Activated naive CD8-positive, alpha-beta T cell treated with anti-CD3 and anti-CD28 coated beads for 36 hours (primary cell): ENCODE data around the gene INPP5A. TPM values are rescaled to one million over a fixed set of nuclear protein-coding genes. Genes with fewer than 3 reads are reported as not detected.

ENCODE experiments used
- DNase-seq: peaks from one replicate; pipeline ENCODE4 v3.0.0; 2021
- H3K27ac Mint-ChIP-seq: one replicate; pipeline ENCODE4 v1.8.0; 2022; ENCODE audit warnings: mild to moderate bottlenecking, moderate library complexity, mixed read lengths
- H3K27me3 Mint-ChIP-seq: one replicate; pipeline ENCODE4 v1.8.0; 2022; ENCODE audit warnings: mild to moderate bottlenecking, mixed read lengths
- H3K36me3 Mint-ChIP-seq: one replicate; pipeline ENCODE4 v1.8.0; 2021; ENCODE audit warnings: mild to moderate bottlenecking, mixed read lengths
- H3K4me1 Mint-ChIP-seq: one replicate; pipeline ENCODE4 v1.8.0; 2021; ENCODE audit warnings: mixed read lengths
- H3K4me3 Mint-ChIP-seq: one replicate; pipeline ENCODE4 v1.8.0; 2022; ENCODE audit warnings: mild to moderate bottlenecking, moderate library complexity, mixed read lengths
- H3K9me3 Mint-ChIP-seq: one replicate; pipeline ENCODE4 v1.8.0; 2022; ENCODE audit warnings: mixed read lengths
- total RNA-seq, 2 experiments: library from RNA; stranded (reverse); gene quantifications; one replicate each; pipeline ENCODE4 v1.2.3, GENCODE V29; 2021

The INPP5A gene
- total RNA-seq, 2 experiments from 2014 or later, result 6.1 to 7.4 TPM

- no peaks in the 10 kb centered on the region for H3K4me1 Mint-ChIP-seq
- no peaks in the 10 kb centered on the region for H3K36me3 Mint-ChIP-seq
- DNase-seq, result no peak
- H3K9me3 Mint-ChIP-seq, result no peaks in the 10 kb centered on the region
- H3K27ac Mint-ChIP-seq, result no peak overlapping the region
- no peaks in the 10 kb centered on the region for H3K27me3 Mint-ChIP-seq
- no peak overlapping the region for H3K4me3 Mint-ChIP-seq
Measured at GRCh38 chr10:132728321-132728720, 190.7 kb downstream of the INPP5A start.

GRCh38 chr10:132728741-132729140 is 191.2 kb downstream of the INPP5A start:
- no peak overlapping the region for H3K27ac Mint-ChIP-seq
- no peak overlapping the region for H3K4me3 Mint-ChIP-seq
- no peaks in the 10 kb centered on the region for H3K27me3 Mint-ChIP-seq
- H3K36me3 Mint-ChIP-seq, result no peaks in the 10 kb centered on the region
- H3K4me1 Mint-ChIP-seq, result no peaks in the 10 kb centered on the region
- H3K9me3 Mint-ChIP-seq, result no peaks in the 10 kb centered on the region
- no peak for DNase-seq

GRCh38 chr10:132729810-132730572 is 192.4 kb downstream of the INPP5A start:
- no peaks in the 10 kb centered on the region for H3K27me3 Mint-ChIP-seq
- H3K36me3 Mint-ChIP-seq, result no peaks in the 10 kb centered on the region
- no peak overlapping the region for H3K4me3 Mint-ChIP-seq
- no peaks in the 10 kb centered on the region for H3K4me1 Mint-ChIP-seq
- H3K27ac Mint-ChIP-seq, result no peak overlapping the region
- H3K9me3 Mint-ChIP-seq, result no peaks in the 10 kb centered on the region
- DNase-seq, result no peak

- Mint-ChIP-seq H3K36me3 (no peaks in the 10 kb centered on the region), H3K4me1 (no peaks in the 10 kb centered on the region), H3K27ac (no peak overlapping the region), H3K27me3 (no peaks in the 10 kb centered on the region), H3K9me3 (no peaks in the 10 kb centered on the region), H3K4me3 (no peak overlapping the region)
- DNase-seq, result no peak
Measured at GRCh38 chr10:132730573-132730953, 193.0 kb downstream of the INPP5A start.

GRCh38 chr10:132732518-132732917 is 194.9 kb downstream of the INPP5A start:
- H3K27me3 Mint-ChIP-seq, result no peaks in the 10 kb centered on the region
- no peaks in the 10 kb centered on the region for H3K4me1 Mint-ChIP-seq
- DNase-seq, result no peak
- H3K9me3 Mint-ChIP-seq, result no peaks in the 10 kb centered on the region
- H3K4me3 Mint-ChIP-seq, result no peak overlapping the region
- no peaks in the 10 kb centered on the region for H3K36me3 Mint-ChIP-seq
- H3K27ac Mint-ChIP-seq, result no peak overlapping the region

GRCh38 chr10:132733926-132734325 is 196.3 kb downstream of the INPP5A start:
- Mint-ChIP-seq H3K36me3 (no peaks in the 10 kb centered on the region), H3K9me3 (no peaks in the 10 kb centered on the region), H3K4me1 (no peaks in the 10 kb centered on the region), H3K27me3 (no peaks in the 10 kb centered on the region), H3K4me3 (no peak overlapping the region), H3K27ac (no peak overlapping the region)
- no peak for DNase-seq

GRCh38 chr10:132735341-132735775 is 197.8 kb downstream of the INPP5A start:
- Mint-ChIP-seq H3K36me3 (no peaks in the 10 kb centered on the region), H3K4me1 (no peaks in the 10 kb centered on the region), H3K4me3 (no peak overlapping the region), H3K27me3 (no peaks in the 10 kb centered on the region), H3K27ac (no peak overlapping the region), H3K9me3 (no peaks in the 10 kb centered on the region)
- no peak for DNase-seq

GRCh38 chr10:132735923-132736391 is 198.4 kb downstream of the INPP5A start:
- DNase-seq, result no peak
- no peaks in the 10 kb centered on the region for H3K27me3 Mint-ChIP-seq
- no peak overlapping the region for H3K4me3 Mint-ChIP-seq
- H3K36me3 Mint-ChIP-seq, result no peaks in the 10 kb centered on the region
- no peaks in the 10 kb centered on the region for H3K4me1 Mint-ChIP-seq
- H3K27ac Mint-ChIP-seq, result no peak overlapping the region
- no peaks in the 10 kb centered on the region for H3K9me3 Mint-ChIP-seq

GRCh38 chr10:132737390-132738048 is 199.9 kb downstream of the INPP5A start:
- no peak for DNase-seq
- H3K27me3 Mint-ChIP-seq, result no peaks in the 10 kb centered on the region
- H3K27ac Mint-ChIP-seq, result no peak overlapping the region
- no peaks in the 10 kb centered on the region for H3K4me1 Mint-ChIP-seq
- no peaks in the 10 kb centered on the region for H3K9me3 Mint-ChIP-seq
- H3K36me3 Mint-ChIP-seq, result no peaks in the 10 kb centered on the region
- no peak overlapping the region for H3K4me3 Mint-ChIP-seq

- Mint-ChIP-seq H3K4me3 (no peak overlapping the region), H3K27me3 (no peaks in the 10 kb centered on the region), H3K9me3 (no peaks in the 10 kb centered on the region), H3K4me1 (no peaks in the 10 kb centered on the region), H3K36me3 (no peaks in the 10 kb centered on the region), H3K27ac (no peak overlapping the region)
- no peak for DNase-seq
Measured at GRCh38 chr10:132738454-132739224, 201.1 kb downstream of the INPP5A start.

- DNase-seq, result no peak
- Mint-ChIP-seq H3K27me3 (no peaks in the 10 kb centered on the region), H3K4me1 (no peaks in the 10 kb centered on the region), H3K27ac (no peak overlapping the region), H3K9me3 (no peaks in the 10 kb centered on the region), H3K4me3 (no peak overlapping the region), H3K36me3 (no peaks in the 10 kb centered on the region)
Measured at GRCh38 chr10:132739225-132739613, 201.6 kb downstream of the INPP5A start.

- no peak overlapping the region for H3K27ac Mint-ChIP-seq
- no peak overlapping the region for H3K4me3 Mint-ChIP-seq
- H3K36me3 Mint-ChIP-seq, result no peaks in the 10 kb centered on the region
- DNase-seq, result no peak
- no peaks in the 10 kb centered on the region for H3K4me1 Mint-ChIP-seq
- no peaks in the 10 kb centered on the region for H3K27me3 Mint-ChIP-seq
- H3K9me3 Mint-ChIP-seq, result no peaks in the 10 kb centered on the region
Measured at GRCh38 chr10:132740588-132740987, 203.0 kb downstream of the INPP5A start.

GRCh38 chr10:132742167-132742836 is 204.7 kb downstream of the INPP5A start:
- H3K36me3 Mint-ChIP-seq, result no peaks in the 10 kb centered on the region
- H3K9me3 Mint-ChIP-seq, result no peaks in the 10 kb centered on the region
- DNase-seq, result no peak
- H3K4me3 Mint-ChIP-seq, result no peak overlapping the region
- H3K27ac Mint-ChIP-seq, result no peak overlapping the region
- no peaks in the 10 kb centered on the region for H3K4me1 Mint-ChIP-seq
- no peaks in the 10 kb centered on the region for H3K27me3 Mint-ChIP-seq

GRCh38 chr10:132742837-132743194 is 205.2 kb downstream of the INPP5A start:
- H3K27ac Mint-ChIP-seq, result no peak overlapping the region
- no peaks in the 10 kb centered on the region for H3K4me1 Mint-ChIP-seq
- no peak overlapping the region for H3K4me3 Mint-ChIP-seq
- no peak for DNase-seq
- H3K9me3 Mint-ChIP-seq, result no peaks in the 10 kb centered on the region
- H3K36me3 Mint-ChIP-seq, result no peaks in the 10 kb centered on the region
- no peaks in the 10 kb centered on the region for H3K27me3 Mint-ChIP-seq
